Fibroblast of skin of back (primary cell): ENCODE measurements around the gene BAK1.
A peak's percentile ranks its signal among the peaks of the same experiment; 100 is the strongest.
"Not testable (repeated sequence)": the region's sequence is repeated elsewhere in the genome, so short reads cannot be mapped to it uniquely, and the experiment has no call there.

ENCODE experiments used
- DNase-seq: peaks from one replicate; pipeline ENCODE4 v3.0.0-alpha.2; 2013

Gene BAK1

GRCh38 chr6:33585403-33586107, 5.5 kb upstream of the BAK1 start:
- DNase-seq = peak; percentile 63

DNA sequence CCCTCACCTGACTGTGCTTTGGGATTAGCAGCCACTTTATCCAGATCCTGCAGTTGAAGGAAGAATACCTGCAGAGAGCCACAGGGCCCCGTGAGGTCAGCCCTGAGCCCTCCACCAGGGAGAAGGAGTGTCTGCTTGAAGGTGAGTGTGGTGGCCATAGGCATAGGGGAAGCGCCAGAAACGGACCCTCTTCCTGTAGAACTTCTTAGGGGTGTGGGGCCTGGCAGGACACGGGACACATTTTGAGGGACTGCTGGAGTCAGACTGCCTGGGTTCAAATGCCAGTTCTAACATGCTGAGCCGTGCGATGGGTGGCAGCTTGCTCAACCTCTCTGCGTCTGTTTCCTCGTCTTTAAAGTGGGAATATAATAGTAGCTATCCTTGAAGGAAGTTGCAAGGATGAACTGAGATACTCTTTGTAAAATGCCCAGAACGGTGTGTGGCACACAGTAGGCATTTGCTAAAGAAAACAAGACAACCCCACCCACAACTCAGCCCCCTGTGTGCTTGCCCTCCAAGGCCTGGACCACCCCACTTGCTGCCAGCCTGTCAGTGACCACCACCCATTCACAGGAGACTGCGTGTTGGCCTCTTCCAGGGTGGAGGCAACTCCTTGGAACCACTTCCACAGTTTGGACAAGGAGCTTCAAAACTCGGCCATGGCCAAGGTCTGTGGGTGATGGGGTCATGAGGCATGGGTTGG, 4.8 kb upstream of the BAK1 start:
- no peak for DNase-seq

DNA sequence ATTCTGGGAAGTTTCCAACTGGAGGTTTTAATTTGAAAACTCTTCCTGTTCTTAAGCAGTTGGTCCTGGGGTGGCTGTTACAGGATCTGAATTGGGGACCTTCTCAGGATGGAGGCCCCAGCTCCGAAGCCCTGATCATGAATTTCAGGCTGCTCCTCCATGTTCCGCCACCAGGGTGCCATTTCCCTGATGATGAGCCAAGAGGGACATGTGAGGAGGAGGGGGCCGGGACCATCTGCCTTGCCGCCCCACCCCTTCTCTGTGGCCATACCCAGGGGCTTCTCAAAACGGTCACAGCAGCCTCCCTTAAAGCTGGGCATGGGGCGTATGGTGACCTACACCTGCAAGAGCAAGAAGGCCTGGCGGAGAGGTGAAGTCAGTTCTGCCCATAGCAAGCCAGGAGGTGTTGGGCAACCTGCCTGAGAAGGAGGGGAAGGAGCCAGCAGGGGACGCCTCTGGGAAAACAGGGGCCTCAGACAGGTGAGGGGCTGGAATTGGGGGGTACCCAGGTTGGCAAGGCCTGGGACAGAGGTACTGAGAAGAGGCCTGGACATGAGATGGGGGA, 3.6 kb upstream of the BAK1 start:
- DNase-seq = no peak

DNA sequence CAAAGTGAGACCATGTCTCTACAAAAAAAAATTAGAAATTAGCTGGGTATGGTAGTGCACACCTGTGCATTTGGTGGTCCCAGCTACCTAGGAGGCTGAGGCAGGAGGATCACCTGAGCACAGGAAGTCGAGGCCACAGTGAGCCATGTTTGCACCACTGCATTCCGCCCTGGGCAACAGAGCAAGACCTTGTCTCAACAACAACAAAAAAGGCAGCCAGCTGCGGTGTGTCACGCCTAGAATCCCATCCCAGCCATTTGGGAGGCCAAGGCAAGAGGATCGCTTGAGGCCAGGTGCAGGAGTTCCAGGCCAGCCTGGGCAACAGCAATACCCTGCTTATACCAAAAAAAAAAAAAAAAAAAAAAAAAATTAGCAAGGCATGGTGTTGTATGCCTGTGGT, 1.1 kb upstream of the BAK1 start:
- no peak for DNase-seq

GRCh38 chr6:33578588-33579011, 1.5 kb downstream of the BAK1 start:
- no peak for DNase-seq

- no peak for DNase-seq
Measured at GRCh38 chr6:33578164-33578563, 1.9 kb downstream of the BAK1 start.

DNA sequence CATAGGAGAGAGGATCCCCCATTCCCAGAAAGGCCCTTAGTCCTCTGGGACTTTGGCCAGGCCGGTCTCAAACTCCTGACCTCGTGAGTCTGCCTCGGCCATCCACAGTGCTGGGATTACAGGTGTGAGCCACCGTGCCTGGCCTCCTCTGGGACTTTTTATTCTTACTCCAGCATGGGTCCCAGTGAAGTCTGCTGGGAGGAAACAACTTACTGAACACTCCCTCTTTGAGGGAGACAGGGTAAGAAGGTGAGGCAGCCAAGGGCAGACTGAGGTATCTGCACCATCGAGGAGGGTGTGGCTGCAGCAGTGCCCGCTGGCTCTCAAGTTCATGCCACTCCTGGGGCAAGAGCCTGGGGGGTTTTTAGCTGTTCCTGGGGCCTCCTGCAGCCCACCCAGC, 2.4 kb downstream of the BAK1 start:
- DNase-seq = no peak

- DNase-seq = no peak
Measured at GRCh38 chr6:33577106-33577535, 3.0 kb downstream of the BAK1 start.

DNA sequence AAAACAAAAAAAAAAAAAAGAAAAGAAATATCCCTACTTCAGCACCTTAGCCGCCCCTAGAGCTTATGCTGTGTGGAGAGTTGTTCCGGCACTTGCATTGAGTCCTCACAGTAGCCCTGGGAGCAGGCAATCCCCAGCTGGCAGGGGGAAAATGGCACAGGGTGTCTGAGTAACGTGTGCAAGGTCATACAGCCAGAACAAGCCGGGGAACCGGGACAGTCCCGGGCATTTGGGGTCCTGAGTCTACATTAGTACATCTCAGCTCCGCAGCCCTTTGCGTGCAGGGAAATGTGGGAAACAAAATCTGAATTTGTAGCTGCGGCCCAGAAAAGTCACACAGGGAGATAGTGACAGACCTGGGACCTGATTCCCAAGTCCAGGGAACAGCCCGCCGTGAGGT, 3.4 kb downstream of the BAK1 start:
- DNase-seq = no peak

DNA sequence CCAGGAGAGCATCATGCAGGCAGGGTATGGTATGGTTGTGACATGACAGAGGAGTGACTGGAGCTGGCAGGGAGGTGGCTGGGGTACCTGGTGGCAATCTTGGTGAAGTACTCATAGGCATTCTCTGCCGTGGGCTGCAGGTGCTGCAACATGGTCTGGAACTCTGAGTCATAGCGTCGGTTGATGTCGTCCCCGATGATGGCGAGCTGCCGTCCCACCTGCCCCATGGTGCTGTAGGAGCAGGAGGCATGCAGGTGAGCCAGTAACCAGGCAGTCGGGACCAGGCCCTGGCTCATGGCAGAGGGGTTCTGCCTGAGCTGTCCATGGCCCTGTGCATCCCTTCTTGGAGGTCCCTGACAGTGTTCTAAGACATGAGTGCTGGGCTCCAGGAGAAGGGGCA, 4.9 kb downstream of the BAK1 start:
- DNase-seq = no peak

GRCh38 chr6:33571637-33572316, 8.3 kb downstream of the BAK1 start:
- DNase-seq = no peak

- DNase-seq = peak; percentile 74
Measured at GRCh38 chr6:33570806-33571636, 9.1 kb downstream of the BAK1 start.

GRCh38 chr6:33568826-33569570, 11.1 kb downstream of the BAK1 start:
- no peak for DNase-seq

- DNase-seq = no peak
Measured at GRCh38 chr6:33567836-33568235, 12.2 kb downstream of the BAK1 start.

DNA sequence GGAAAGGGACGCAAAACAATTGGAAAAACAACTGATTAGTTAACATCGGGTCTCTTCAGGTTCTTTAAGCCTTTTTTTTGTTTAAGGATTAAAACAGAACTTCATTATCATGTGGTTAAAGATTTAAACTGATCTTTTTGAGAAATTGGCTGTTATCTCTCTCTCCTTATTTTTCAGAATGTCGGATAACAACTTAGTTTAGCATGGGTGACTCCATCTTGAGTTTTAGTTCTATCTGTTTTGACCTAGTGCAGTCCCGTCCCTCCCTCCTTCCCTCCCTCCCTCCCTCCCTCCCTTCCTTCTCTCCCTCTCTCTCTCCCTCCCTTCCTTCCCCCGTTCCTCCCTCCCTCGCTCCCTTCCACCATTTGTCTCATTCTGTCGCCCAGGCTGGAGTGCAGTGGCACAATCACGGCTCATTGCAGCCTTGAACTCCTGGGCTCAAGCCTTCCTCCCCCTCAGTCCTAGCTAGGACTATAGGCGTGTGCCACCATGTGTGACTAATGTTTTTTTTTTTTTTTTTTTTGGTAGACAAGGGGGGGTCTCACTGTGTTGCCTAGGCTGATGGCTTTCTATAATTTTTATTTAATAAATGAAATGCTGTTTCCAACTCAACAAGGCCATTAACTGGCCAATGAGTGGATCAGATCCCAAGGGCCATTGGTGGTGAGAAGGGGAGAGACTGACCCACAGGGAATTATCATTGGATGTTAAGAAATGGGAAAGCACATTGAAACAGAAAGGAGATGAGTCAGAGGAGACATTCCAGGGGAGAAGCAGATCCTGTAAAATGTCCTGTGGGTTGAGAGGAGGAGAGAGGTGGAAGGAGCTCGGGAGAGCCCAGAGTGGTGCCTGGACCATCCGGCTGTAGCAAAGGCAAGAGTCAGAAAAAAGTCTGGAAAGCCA, 13.6 kb downstream of the BAK1 start:
- no peak for DNase-seq

DNA sequence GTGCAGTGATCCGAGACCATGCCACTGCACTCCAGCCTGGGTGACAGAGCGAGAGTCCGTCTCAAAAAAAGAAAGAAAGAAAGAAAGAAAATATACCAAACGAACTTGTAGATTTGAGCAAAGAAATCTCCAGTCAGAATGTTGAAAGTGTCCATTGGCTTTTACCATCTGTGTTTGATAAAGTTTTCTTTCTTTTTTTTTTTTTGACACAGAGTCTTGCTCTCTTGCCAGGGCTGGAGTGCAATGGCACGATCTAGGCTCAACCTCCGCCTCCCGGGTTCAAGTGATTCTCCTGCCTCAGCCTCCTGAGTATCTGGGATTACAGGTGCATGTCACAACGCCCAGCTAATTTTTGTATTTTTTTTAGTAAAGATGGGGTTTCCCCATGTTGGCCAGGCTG, 21.3 kb downstream of the BAK1 start:
- DNase-seq = no peak

- no peak for DNase-seq
Measured at GRCh38 chr6:33557376-33557775, 22.7 kb downstream of the BAK1 start.

DNA sequence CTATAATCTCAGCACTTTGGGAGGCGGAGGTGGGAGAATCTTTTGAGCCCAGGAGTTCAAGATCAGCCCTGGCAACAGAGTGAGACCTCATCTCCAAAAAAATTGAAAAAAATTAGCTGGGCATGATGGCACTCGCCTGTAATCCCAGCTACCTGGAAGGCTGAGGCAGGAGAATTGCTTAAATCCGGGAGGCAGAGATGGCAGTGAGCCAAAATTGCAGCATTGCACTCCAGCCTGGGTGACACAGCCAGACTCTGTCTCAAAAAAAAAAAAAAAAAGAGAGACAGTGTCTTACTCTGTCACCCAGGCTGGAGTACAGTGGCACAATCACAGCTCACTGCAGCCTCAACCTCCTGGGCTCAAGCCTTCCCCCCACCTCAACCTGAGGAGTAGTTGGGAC, 27.2 kb downstream of the BAK1 start:
- DNase-seq = not testable (repeated sequence)

DNA sequence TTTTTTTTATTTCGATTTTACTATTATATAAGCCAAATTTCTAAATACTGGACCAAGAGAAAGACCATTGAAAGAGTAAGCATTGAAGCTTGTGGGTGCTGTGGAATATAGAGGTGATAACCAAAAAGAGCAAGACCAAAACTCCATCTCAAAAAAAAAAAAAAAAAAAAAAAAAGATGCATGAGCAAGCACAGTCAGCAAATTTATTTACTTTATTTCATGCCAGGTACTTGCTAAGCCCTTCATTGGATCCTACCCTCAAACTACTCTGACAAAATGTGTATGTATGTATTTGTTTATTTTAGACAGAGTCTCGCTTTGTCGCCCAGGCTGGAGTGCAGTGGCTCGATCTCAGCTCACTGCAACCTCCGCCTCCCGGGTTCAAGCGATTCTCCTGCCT, 27.8 kb downstream of the BAK1 start:
- DNase-seq = no peak

DNA sequence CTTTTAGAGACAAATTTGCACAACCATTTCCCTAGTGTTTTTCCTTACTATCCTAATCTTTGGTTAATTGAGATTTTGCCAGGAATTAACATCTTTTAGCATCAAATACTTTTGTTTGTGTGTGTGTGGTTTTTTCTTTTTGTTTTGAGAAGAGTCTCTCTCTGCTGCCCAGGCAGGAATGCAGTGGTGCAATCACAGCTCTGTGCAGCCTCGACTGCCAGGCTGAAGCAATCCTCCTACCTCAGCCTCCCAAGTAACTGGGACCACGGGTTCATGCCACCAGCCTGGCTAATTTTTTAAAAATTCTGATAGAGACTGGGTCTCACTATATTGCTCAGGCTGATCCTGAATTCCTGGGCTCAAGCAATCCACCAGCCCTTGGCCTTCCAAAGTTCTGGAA, 28.5 kb downstream of the BAK1 start:
- DNase-seq = no peak

DNA sequence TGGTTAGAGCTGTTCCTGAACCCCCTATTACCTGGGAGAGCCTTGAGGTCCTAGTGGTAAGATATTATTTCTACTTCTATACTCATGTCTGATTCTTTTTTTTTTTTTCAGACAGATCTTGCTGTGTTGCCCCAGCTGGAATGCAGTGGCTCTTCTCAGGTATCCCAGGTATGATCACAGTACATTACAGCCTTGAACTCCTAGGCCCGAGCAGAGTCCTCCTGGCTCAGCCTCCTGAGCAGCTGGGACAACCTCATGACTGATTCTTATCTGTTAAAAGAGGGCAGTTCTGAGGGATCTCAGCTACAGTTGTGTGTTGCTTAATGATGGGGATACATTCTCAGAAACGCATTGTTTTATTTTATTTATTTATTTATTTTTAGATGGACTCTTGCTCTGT, 30.2 kb downstream of the BAK1 start:
- DNase-seq = no peak
